ENCODE data around the gene HDDC3.

DNA sequence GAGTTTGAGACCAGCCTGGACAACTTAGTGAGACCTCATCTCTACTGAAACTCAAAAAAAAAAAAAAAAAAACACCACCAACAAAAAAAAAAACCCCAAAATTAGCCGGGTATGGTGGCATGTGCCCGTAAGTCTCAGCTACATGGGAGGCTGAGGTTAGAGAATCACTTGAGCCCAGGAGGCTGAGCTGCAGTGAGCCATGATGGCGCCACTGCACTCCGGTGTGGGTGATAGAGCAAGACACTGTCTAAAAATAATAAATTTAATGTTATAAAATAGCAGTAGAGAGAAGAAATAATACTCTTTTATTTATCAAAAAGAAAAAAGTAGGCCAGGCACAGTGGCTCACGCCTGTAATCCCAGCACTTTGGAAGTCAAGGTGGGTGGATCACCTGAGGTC lies 39.8 kb upstream of the HDDC3 start:
- TF ChIP-seq, protein P1, sequence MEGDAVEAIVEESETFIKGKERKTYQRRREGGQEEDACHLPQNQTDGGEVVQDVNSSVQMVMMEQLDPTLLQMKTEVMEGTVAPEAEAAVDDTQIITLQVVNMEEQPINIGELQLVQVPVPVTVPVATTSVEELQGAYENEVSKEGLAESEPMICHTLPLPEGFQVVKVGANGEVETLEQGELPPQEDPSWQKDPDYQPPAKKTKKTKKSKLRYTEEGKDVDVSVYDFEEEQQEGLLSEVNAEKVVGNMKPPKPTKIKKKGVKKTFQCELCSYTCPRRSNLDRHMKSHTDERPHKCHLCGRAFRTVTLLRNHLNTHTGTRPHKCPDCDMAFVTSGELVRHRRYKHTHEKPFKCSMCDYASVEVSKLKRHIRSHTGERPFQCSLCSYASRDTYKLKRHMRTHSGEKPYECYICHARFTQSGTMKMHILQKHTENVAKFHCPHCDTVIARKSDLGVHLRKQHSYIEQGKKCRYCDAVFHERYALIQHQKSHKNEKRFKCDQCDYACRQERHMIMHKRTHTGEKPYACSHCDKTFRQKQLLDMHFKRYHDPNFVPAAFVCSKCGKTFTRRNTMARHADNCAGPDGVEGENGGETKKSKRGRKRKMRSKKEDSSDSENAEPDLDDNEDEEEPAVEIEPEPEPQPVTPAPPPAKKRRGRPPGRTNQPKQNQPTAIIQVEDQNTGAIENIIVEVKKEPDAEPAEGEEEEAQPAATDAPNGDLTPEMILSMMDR (conservative IDR thresholded peaks at IDR 0.05; ENCODE audit: low read depth, low read length) = no peak
- TF ChIP-seq EZH2phosphoT487 (IDR thresholded peaks at IDR 0.05; ENCODE audit: borderline replicate concordance, low read length) = no peak
- TF ChIP-seq EZH2 (IDR thresholded peaks at IDR 0.05; ENCODE audit: low read length, unreplicated experiment) = no peak
